GM12872 (cell line): Measurements from ENCODE around the gene SLC17A8.
A peak's percentile ranks its signal among the peaks of the same experiment; 100 is the strongest.

Experiments used
- TF ChIP-seq, protein P1 (sequence below): IDR thresholded peaks from 3 replicates; pipeline ENCODE4 v1.5.1; 2011; ENCODE audit warnings: low read depth, mild to moderate bottlenecking, low read length, moderate library complexity; ENCODE audit not compliant: insufficient read depth

SLC17A8 gene

GRCh38 chr12:100404769-100405407 is 48.0 kb downstream of the SLC17A8 start:
- TF ChIP-seq, protein P1, sequence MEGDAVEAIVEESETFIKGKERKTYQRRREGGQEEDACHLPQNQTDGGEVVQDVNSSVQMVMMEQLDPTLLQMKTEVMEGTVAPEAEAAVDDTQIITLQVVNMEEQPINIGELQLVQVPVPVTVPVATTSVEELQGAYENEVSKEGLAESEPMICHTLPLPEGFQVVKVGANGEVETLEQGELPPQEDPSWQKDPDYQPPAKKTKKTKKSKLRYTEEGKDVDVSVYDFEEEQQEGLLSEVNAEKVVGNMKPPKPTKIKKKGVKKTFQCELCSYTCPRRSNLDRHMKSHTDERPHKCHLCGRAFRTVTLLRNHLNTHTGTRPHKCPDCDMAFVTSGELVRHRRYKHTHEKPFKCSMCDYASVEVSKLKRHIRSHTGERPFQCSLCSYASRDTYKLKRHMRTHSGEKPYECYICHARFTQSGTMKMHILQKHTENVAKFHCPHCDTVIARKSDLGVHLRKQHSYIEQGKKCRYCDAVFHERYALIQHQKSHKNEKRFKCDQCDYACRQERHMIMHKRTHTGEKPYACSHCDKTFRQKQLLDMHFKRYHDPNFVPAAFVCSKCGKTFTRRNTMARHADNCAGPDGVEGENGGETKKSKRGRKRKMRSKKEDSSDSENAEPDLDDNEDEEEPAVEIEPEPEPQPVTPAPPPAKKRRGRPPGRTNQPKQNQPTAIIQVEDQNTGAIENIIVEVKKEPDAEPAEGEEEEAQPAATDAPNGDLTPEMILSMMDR, result peak; percentile 79

DNA sequence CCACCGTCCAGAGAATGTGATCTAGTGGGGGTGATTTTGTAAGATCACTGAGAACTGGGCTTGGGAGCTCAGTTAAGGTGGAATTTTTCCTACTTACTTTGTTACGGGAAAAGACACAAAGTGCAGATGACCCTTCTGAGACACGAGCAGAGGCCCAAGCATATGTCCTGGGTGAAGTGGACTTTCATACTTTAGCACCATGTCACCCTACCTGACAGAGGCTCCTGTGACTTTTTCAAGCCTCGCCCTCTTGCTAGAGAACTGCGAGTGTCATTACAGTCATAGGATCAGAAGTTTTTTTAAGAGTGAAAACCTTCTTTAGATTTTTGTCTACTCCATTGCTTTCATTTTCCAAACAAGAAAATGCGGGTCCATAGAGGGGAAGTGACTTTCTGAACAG is 56.1 kb downstream of the SLC17A8 start:
- TF ChIP-seq, protein P1, result no peak

DNA sequence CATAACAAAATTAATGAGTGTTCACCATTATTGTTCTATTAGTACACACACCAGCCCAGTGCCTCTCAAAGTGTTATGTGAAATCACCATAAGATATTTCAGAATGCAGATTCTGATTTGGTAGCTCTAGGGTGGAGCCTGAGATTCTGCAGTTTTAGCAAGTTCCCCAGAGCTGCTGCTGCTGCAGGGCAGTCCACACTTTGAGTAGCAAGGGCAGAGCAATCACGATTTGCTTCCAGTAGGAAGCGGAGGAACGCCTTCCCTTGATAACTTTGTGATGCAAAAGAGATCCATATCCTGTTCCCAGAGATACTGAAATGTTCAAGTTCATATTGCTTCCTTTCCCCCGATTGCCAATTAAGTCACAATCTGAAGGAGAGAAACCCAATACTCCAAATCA is 57.9 kb downstream of the SLC17A8 start:
- TF ChIP-seq, protein P1, result no peak

GRCh38 chr12:100422646-100423045 is 65.8 kb downstream of the SLC17A8 start:
- TF ChIP-seq, protein P1, result no peak

DNA sequence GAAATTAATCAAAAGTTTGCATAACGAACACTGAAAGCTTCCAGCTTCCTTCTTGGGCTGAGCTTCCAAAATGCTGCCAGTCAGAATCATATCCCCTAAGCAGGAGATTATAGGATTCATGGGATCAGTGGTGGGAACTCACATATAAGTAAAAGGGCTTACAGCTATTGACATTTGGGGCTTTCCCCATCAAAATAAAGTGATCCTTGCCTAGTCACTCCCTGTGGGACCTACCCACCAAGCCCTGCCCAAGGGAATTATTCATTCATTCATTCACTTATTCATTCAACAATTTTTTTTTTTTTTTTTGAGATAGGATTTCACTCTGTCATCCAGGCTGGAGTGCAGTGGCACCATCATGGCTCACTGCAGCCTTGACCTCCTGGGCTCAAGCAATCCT is 69.3 kb downstream of the SLC17A8 start:
- TF ChIP-seq, protein P1, result no peak

DNA sequence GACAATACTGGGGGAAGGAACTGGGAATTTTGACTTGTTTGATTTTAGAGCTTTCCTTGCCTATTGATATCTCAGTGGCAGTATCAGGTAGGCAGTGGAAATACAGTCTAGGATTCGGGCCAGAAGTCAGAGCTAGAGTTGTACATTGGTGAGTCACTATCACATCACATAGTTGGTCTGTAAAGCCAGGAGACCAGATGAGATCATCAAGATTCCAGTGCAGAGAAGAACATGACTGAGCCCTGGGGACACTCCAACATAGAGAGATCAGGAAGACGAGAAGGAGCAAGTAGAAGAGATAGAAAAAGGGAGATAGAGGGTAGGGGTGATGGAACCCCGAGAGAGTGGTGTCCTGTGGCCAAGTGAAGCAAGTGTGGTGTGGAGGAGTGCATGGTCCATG is 70.2 kb downstream of the SLC17A8 start:
- TF ChIP-seq, protein P1, result no peak

DNA sequence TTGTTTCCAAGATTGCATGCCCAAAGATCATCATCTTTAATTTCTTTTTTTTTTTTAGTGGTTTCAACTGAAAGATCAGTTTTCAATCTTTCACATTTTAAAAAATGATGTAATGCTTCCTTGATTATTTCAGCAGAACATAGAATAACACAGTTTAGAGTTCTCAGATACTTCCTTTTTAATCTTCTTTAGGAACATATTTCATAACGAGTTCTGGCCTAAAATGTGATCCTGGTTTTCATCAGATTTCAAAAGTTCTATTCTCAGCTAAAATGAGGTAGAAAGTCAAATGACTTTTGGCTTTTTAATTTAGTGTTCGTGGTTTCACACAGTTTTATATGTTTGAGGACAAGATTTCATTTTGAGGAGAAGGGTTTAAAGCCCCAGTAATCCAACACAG is 76.8 kb downstream of the SLC17A8 start:
- TF ChIP-seq, protein P1, result no peak
